Mucosa of rectum (tissue), 2 donors: ENCODE results near the gene PRKG1.
"Not testable (repeated sequence)": the region's sequence is repeated elsewhere in the genome, so short reads cannot be mapped to it uniquely, and the experiment has no call there.

Source experiments
- H3K27ac ChIP-seq, 2 donors: one replicate each; pipeline ENCODE4 v1.7.0; 2013; ENCODE audit warnings: inconsistent platforms in 2 of 2, low read depth in 2 of 2, low read length in 2 of 2
- H3K27me3 ChIP-seq, 2 donors: one replicate each; pipeline ENCODE4 v1.7.0; 2013; ENCODE audit warnings: low read length in 2 of 2; ENCODE audit not compliant: control insufficient read depth in 2 of 2, insufficient read depth in 2 of 2
- H3K36me3 ChIP-seq, 2 donors: one replicate each; pipeline ENCODE4 v1.7.0; 2013; ENCODE audit warnings: low read length in 2 of 2; ENCODE audit not compliant: control insufficient read depth in 2 of 2, insufficient read depth in 2 of 2
- H3K4me1 ChIP-seq, 2 donors: one replicate each; pipeline ENCODE4 v1.7.0; 2013; ENCODE audit warnings: low read length in 2 of 2, mild to moderate bottlenecking in 1 of 2; ENCODE audit not compliant: control insufficient read depth in 2 of 2, insufficient read depth in 2 of 2
- H3K4me3 ChIP-seq, 2 donors: one replicate each; pipeline ENCODE4 v1.7.0; 2013; ENCODE audit warnings: low read length in 2 of 2
- H3K9ac ChIP-seq, 2 donors: one replicate each; pipeline ENCODE4 v1.7.0; 2013; ENCODE audit warnings: low read length in 2 of 2, low read depth in 1 of 2, mild to moderate bottlenecking in 1 of 2
- H3K9me3 ChIP-seq, 2 donors: one replicate each; pipeline ENCODE4 v1.7.0; 2013; ENCODE audit warnings: low read length in 2 of 2; ENCODE audit not compliant: control insufficient read depth in 2 of 2
- donor health status: healthy.
- donor health status: Normal muscosa, but diverticular disease.

Gene PRKG1

GRCh38 chr10:52146766-52147165, 1072.5 kb downstream of the PRKG1 start:
- no peaks in the 10 kb centered on the region for H3K27me3 ChIP-seq
- no peak overlapping the region for H3K27ac ChIP-seq
- H3K4me3 ChIP-seq, result no peak overlapping the region
- no peak overlapping the region for H3K9ac ChIP-seq
- no peaks in the 10 kb centered on the region for H3K36me3 ChIP-seq
- no peaks in the 10 kb centered on the region for H3K9me3 ChIP-seq
- no peaks in the 10 kb centered on the region for H3K4me1 ChIP-seq

GRCh38 chr10:52170776-52171175, 1096.5 kb downstream of the PRKG1 start:
- Histone ChIP-seq H3K9me3 (no peaks in the 10 kb centered on the region), H3K36me3 (no peaks in the 10 kb centered on the region), H3K4me1 (no peaks in the 10 kb centered on the region), H3K4me3 (no peak overlapping the region), H3K9ac (no peak overlapping the region), H3K27me3 (no peaks in the 10 kb centered on the region), H3K27ac (no peak overlapping the region)

- no peak overlapping the region for H3K4me3 ChIP-seq
- H3K9ac ChIP-seq, result no peak overlapping the region
- no peaks in the 10 kb centered on the region for H3K4me1 ChIP-seq
- H3K27me3 ChIP-seq, result no peaks in the 10 kb centered on the region
- H3K9me3 ChIP-seq, result no peaks in the 10 kb centered on the region
- no peak overlapping the region for H3K27ac ChIP-seq
- no peaks in the 10 kb centered on the region for H3K36me3 ChIP-seq
Measured at GRCh38 chr10:52172581-52172980, 1098.3 kb downstream of the PRKG1 start.

GRCh38 chr10:52185256-52185655, 1111.0 kb downstream of the PRKG1 start:
- no peaks in the 10 kb centered on the region for H3K27me3 ChIP-seq
- no peaks in the 10 kb centered on the region for H3K36me3 ChIP-seq
- no peaks in the 10 kb centered on the region for H3K4me1 ChIP-seq
- H3K4me3 ChIP-seq, result no peak overlapping the region
- H3K9me3 ChIP-seq, result no peaks in the 10 kb centered on the region
- H3K27ac ChIP-seq, result no peak overlapping the region
- H3K9ac ChIP-seq, result no peak overlapping the region

GRCh38 chr10:52187521-52188258, 1113.4 kb downstream of the PRKG1 start:
- H3K9ac ChIP-seq, result no peak overlapping the region
- no peak overlapping the region for H3K4me3 ChIP-seq
- no peaks in the 10 kb centered on the region for H3K36me3 ChIP-seq
- H3K4me1 ChIP-seq, result no peaks in the 10 kb centered on the region
- H3K27me3 ChIP-seq, result no peaks in the 10 kb centered on the region
- H3K9me3 ChIP-seq, result no peaks in the 10 kb centered on the region
- no peak overlapping the region for H3K27ac ChIP-seq

- Histone ChIP-seq H3K4me1 (no peaks in the 10 kb centered on the region), H3K4me3 (no peak overlapping the region), H3K27ac (no peak overlapping the region), H3K36me3 (no peaks in the 10 kb centered on the region), H3K9me3 (no peaks in the 10 kb centered on the region), H3K9ac (no peak overlapping the region), H3K27me3 (no peaks in the 10 kb centered on the region)
Measured at GRCh38 chr10:52191049-52191448, 1116.8 kb downstream of the PRKG1 start.

- H3K36me3 ChIP-seq, result no peaks in the 10 kb centered on the region
- H3K4me3 ChIP-seq, result no peak overlapping the region
- H3K9ac ChIP-seq, result no peak overlapping the region
- H3K9me3 ChIP-seq, result no peaks in the 10 kb centered on the region
- no peaks in the 10 kb centered on the region for H3K27me3 ChIP-seq
- H3K4me1 ChIP-seq, result no peaks in the 10 kb centered on the region
- no peak overlapping the region for H3K27ac ChIP-seq
Measured at GRCh38 chr10:52194191-52194590, 1119.9 kb downstream of the PRKG1 start.

GRCh38 chr10:52194716-52195115, 1120.4 kb downstream of the PRKG1 start:
- H3K4me3 ChIP-seq, result no peak overlapping the region
- H3K27ac ChIP-seq, result no peak overlapping the region
- no peaks in the 10 kb centered on the region for H3K9me3 ChIP-seq
- no peak overlapping the region for H3K9ac ChIP-seq
- no peaks in the 10 kb centered on the region for H3K4me1 ChIP-seq
- no peaks in the 10 kb centered on the region for H3K36me3 ChIP-seq
- no peaks in the 10 kb centered on the region for H3K27me3 ChIP-seq

GRCh38 chr10:52197098-52197497, 1122.8 kb downstream of the PRKG1 start:
- H3K4me3 ChIP-seq, result no peak overlapping the region
- no peak overlapping the region for H3K9ac ChIP-seq
- H3K4me1 ChIP-seq, result no peaks in the 10 kb centered on the region
- no peak overlapping the region for H3K27ac ChIP-seq
- H3K9me3 ChIP-seq, result no peaks in the 10 kb centered on the region
- no peaks in the 10 kb centered on the region for H3K36me3 ChIP-seq
- no peaks in the 10 kb centered on the region for H3K27me3 ChIP-seq

GRCh38 chr10:52198540-52198939, 1124.3 kb downstream of the PRKG1 start:
- Histone ChIP-seq H3K36me3 (no peaks in the 10 kb centered on the region), H3K27me3 (no peaks in the 10 kb centered on the region), H3K4me1 (no peaks in the 10 kb centered on the region), H3K27ac (no peak overlapping the region), H3K4me3 (no peak overlapping the region), H3K9me3 (no peaks in the 10 kb centered on the region), H3K9ac (no peak overlapping the region)

- not testable (repeated sequence) for H3K9me3 ChIP-seq, H3K4me3 ChIP-seq, H3K27me3 ChIP-seq, H3K27ac ChIP-seq, H3K4me1 ChIP-seq, H3K9ac ChIP-seq, H3K36me3 ChIP-seq
Measured at GRCh38 chr10:52204906-52205305, 1130.6 kb downstream of the PRKG1 start.
